Stimulated activated naive CD8-positive, alpha-beta T cell treated with anti-CD3 and anti-CD28 coated beads, Interleukin-15, Interleukin-2, amounts not matched to agents 100 U/mL and 50 U/mL, for 24 hours (primary cell): ENCODE measurements around the gene GRID1.

Source experiments
- ATAC-seq: fragments of 150-1000 bp; cut with Tn5 transposase; one replicate; pipeline ENCODE4 v1.10.0; 2021
- DNase-seq: peaks from one replicate; pipeline ENCODE4 v3.0.0; 2021

Gene GRID1

GRCh38 chr10:86266446-86267242 lies 100.0 kb downstream of the GRID1 start:
- no peak for ATAC-seq
- no peak for DNase-seq

- no peak for ATAC-seq
- no peak for DNase-seq
These were observed 100.7 kb downstream of the GRID1 start for GRCh38 chr10:86265895-86266259.

- DNase-seq, result no peak
- ATAC-seq, result no peak
These were observed 101.2 kb downstream of the GRID1 start for GRCh38 chr10:86265236-86265894.

GRCh38 chr10:86264481-86265231 lies 101.9 kb downstream of the GRID1 start:
- ATAC-seq (no peak), DNase-seq (no peak)

GRCh38 chr10:86263907-86264306 lies 102.7 kb downstream of the GRID1 start:
- DNase-seq (no peak), ATAC-seq (no peak)

GRCh38 chr10:86263209-86263608 lies 103.4 kb downstream of the GRID1 start:
- ATAC-seq, result no peak
- no peak for DNase-seq

- DNase-seq (no peak), ATAC-seq (no peak)
These were observed 103.9 kb downstream of the GRID1 start for GRCh38 chr10:86262688-86263181.

- no peak for DNase-seq
- ATAC-seq, result no peak
These were observed 104.5 kb downstream of the GRID1 start for GRCh38 chr10:86261941-86262687.

- ATAC-seq (no peak), DNase-seq (no peak)
These were observed 105.1 kb downstream of the GRID1 start for GRCh38 chr10:86261470-86261869.

- ATAC-seq (no peak), DNase-seq (no peak)
These were observed 106.0 kb downstream of the GRID1 start for GRCh38 chr10:86260564-86260963.

GRCh38 chr10:86259901-86260562 lies 106.6 kb downstream of the GRID1 start:
- ATAC-seq (no peak), DNase-seq (no peak)

- DNase-seq (no peak), ATAC-seq (no peak)
These were observed 107.7 kb downstream of the GRID1 start for GRCh38 chr10:86258941-86259340.

GRCh38 chr10:86258499-86258898 lies 108.1 kb downstream of the GRID1 start:
- DNase-seq, result no peak
- no peak for ATAC-seq

- ATAC-seq, result no peak
- no peak for DNase-seq
These were observed 108.9 kb downstream of the GRID1 start for GRCh38 chr10:86257683-86258082.

GRCh38 chr10:86256690-86257315 lies 109.8 kb downstream of the GRID1 start:
- no peak for ATAC-seq

GRCh38 chr10:86255405-86256251 lies 111.0 kb downstream of the GRID1 start:
- no peak for DNase-seq
- no peak for ATAC-seq

More at GRCh38 chr10:86256690-86257315, 109.8 kb downstream of the GRID1 start:
- DNase-seq, result no peak

- ATAC-seq, result no peak
- DNase-seq, result no peak
These were observed 111.9 kb downstream of the GRID1 start for GRCh38 chr10:86254526-86255174.

GRCh38 chr10:86254081-86254480 lies 112.5 kb downstream of the GRID1 start:
- no peak for ATAC-seq

More at GRCh38 chr10:86254081-86254480, 112.5 kb downstream of the GRID1 start:
- no peak for DNase-seq
